Measurements from ENCODE around the gene CGRRF1.
A peak's percentile ranks its signal among the peaks of the same experiment; 100 is the strongest.

CGRRF1 gene

GRCh38 chr14:54478636-54479215 is 31.0 kb upstream of the CGRRF1 start:
- H3K9me3 ChIP-seq (ENCODE audit: control insufficient read depth, insufficient read depth, low read length), result no peaks in the 10 kb centered on the region
- WGBS (ENCODE audit: insufficient coverage, insufficient read length), result no CpG with 5 or more reads among the region's 3 CpGs
- H3K4me1 ChIP-seq (ENCODE audit: control insufficient read depth, insufficient read depth, low read length), result no peaks in the 10 kb centered on the region
- H3K4me3 ChIP-seq (ENCODE audit: low read length), result no peak overlapping the region
- no peak for DNase-seq (ENCODE audit: low read depth, low spot score)
- H3K27me3 ChIP-seq (ENCODE audit: control insufficient read depth, insufficient read depth, low read length), result no peaks in the 10 kb centered on the region
- H3K27ac ChIP-seq (ENCODE audit: low read length), result no peak overlapping the region
- H3K36me3 ChIP-seq (ENCODE audit: control insufficient read depth, insufficient read depth, low read length), result no peaks in the 10 kb centered on the region

DNA sequence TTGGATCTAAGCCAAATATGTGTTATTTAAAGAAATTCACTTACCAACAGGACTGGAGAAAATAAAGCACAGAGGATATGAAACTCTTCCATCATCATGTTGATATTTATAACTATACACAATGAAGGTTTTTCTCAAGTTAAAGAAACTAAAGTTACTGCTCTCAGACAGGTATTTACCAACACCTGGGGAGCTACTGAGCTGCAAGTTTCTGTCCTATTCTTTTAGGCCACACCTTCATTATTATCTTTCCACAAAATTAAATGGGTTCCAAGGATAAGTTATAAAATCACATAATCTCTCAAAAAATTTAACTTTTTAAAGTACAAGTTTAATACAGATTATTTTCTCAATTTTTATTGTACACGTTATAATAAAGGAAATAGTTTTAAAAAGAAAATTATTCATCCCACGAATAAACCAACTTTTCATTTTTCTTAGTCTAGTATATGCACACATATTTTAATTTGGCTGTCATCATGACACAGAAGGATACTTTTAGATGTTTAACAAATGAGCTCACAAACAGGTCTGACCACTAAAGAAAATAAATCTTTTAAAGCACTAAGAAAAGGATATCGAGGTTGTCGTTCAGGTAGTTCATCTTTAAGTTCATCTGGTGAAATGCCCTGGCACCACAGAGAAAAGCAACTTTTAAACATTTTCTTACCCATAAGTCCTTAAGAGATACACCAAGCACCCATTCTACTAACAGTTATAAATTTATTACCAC is 28.7 kb upstream of the CGRRF1 start:
- H3K36me3 ChIP-seq (ENCODE audit: control insufficient read depth, insufficient read depth, low read length), result no peaks in the 10 kb centered on the region
- no peaks in the 10 kb centered on the region for H3K4me1 ChIP-seq (ENCODE audit: control insufficient read depth, insufficient read depth, low read length)
- H3K27me3 ChIP-seq (ENCODE audit: control insufficient read depth, insufficient read depth, low read length), result no peaks in the 10 kb centered on the region
- no peak overlapping the region for H3K4me3 ChIP-seq (ENCODE audit: low read length)
- no peaks in the 10 kb centered on the region for H3K9me3 ChIP-seq (ENCODE audit: control insufficient read depth, insufficient read depth, low read length)
- DNase-seq (ENCODE audit: low read depth, low spot score), result no peak
- no CpG with 5 or more reads among the region's 4 CpGs for WGBS (ENCODE audit: insufficient coverage, insufficient read length)
- H3K27ac ChIP-seq (ENCODE audit: low read length), result no peak overlapping the region

DNA sequence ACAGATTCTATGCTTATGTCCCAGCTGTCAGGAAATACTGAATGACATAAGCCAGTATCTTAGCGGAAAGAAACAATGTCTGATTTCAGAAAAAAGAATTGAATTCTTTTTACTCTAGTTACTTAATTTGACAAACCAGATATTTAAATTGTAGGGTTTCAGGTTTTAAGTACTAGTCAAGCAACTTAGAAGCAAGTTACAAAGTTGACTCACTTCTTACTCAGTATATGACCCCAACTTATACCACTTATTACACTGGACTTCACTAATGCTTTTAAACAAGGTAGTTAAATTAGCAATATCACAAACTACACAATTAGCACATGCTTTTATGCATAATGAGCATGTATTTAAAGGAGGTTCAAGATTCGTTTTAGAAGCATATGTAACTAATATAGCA is 28.0 kb upstream of the CGRRF1 start:
- Histone ChIP-seq H3K27me3 (ENCODE audit: control insufficient read depth, insufficient read depth, low read length) (no peaks in the 10 kb centered on the region), H3K9me3 (ENCODE audit: control insufficient read depth, insufficient read depth, low read length) (no peaks in the 10 kb centered on the region), H3K36me3 (ENCODE audit: control insufficient read depth, insufficient read depth, low read length) (no peaks in the 10 kb centered on the region), H3K27ac (ENCODE audit: low read length) (no peak overlapping the region), H3K4me1 (ENCODE audit: control insufficient read depth, insufficient read depth, low read length) (no peaks in the 10 kb centered on the region), H3K4me3 (ENCODE audit: low read length) (no peak overlapping the region)
- WGBS (ENCODE audit: insufficient coverage, insufficient read length), result no CpG with 5 or more reads among the region's 2 CpGs
- DNase-seq (ENCODE audit: low read depth, low spot score), result no peak

DNA sequence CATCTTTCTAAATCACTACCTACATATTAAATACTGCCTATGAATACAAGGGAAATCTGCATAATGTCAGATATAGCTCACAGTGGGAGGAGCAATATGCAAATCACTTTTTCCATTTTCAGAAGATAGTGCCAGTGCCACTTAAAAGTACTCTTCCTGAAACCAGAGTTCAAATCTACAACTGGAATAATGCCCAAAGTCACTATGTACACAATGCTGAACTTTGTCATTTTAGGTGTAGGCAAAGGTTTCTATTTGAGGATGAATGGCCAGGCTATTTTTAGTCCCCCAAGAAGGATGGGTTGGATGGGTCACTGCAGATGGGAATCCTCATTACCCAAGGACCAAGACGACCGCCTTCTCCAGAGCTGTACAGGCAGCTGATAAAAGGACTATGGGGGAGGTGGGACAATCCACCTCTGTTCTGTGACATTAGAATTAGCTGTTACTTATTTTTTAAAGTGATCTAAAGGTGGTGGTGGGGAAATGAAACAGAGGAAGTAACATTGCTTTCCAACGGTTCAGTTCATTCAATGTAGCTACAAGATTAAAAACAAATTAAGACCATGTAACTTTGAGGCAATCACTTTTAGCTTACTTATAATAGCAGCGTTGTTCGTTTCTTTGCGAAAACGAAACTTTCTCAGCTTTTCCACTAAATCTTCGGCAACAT is 26.5 kb upstream of the CGRRF1 start:
- no peak overlapping the region for H3K27ac ChIP-seq (ENCODE audit: low read length)
- H3K4me3 ChIP-seq (ENCODE audit: low read length), result no peak overlapping the region
- no peak for DNase-seq (ENCODE audit: low read depth, low spot score)
- H3K9me3 ChIP-seq (ENCODE audit: control insufficient read depth, insufficient read depth, low read length), result no peaks in the 10 kb centered on the region
- no peaks in the 10 kb centered on the region for H3K36me3 ChIP-seq (ENCODE audit: control insufficient read depth, insufficient read depth, low read length)
- no peaks in the 10 kb centered on the region for H3K4me1 ChIP-seq (ENCODE audit: control insufficient read depth, insufficient read depth, low read length)
- WGBS (ENCODE audit: insufficient coverage, insufficient read length), result no CpG with 5 or more reads among the region's 8 CpGs
- H3K27me3 ChIP-seq (ENCODE audit: control insufficient read depth, insufficient read depth, low read length), result no peaks in the 10 kb centered on the region

GRCh38 chr14:54483846-54484245 is 25.9 kb upstream of the CGRRF1 start:
- no peak overlapping the region for H3K4me3 ChIP-seq (ENCODE audit: low read length)
- no peak overlapping the region for H3K27ac ChIP-seq (ENCODE audit: low read length)
- DNase-seq (ENCODE audit: low read depth, low spot score), result no peak

GRCh38 chr14:54486685-54487084 is 23.0 kb upstream of the CGRRF1 start:
- Histone ChIP-seq H3K4me1 (ENCODE audit: control insufficient read depth, insufficient read depth, low read length) (no peaks in the 10 kb centered on the region; the same call in 1 of the 2 replicates), H3K36me3 (ENCODE audit: control insufficient read depth, insufficient read depth, low read length) (no peaks in the 10 kb centered on the region), H3K27me3 (ENCODE audit: control insufficient read depth, insufficient read depth, low read length) (no peaks in the 10 kb centered on the region), H3K4me3 (ENCODE audit: low read length) (no peak overlapping the region), H3K27ac (ENCODE audit: low read length) (no peak overlapping the region), H3K9me3 (ENCODE audit: control insufficient read depth, insufficient read depth, low read length) (no peaks in the 10 kb centered on the region)
- no peak for DNase-seq (ENCODE audit: low read depth, low spot score)
- WGBS (ENCODE audit: insufficient coverage, insufficient read length), result no CpG with 5 or more reads among the region's 1 CpG

More at GRCh38 chr14:54483846-54484245, 25.9 kb upstream of the CGRRF1 start:
- Histone ChIP-seq H3K36me3 (ENCODE audit: control insufficient read depth, insufficient read depth, low read length) (no peaks in the 10 kb centered on the region), H3K4me1 (ENCODE audit: control insufficient read depth, insufficient read depth, low read length) (no peaks in the 10 kb centered on the region), H3K27me3 (ENCODE audit: control insufficient read depth, insufficient read depth, low read length) (no peaks in the 10 kb centered on the region), H3K9me3 (ENCODE audit: control insufficient read depth, insufficient read depth, low read length) (no peaks in the 10 kb centered on the region)

- no peaks in the 10 kb centered on the region; the same call in 1 of the 2 replicates for H3K4me1 ChIP-seq (ENCODE audit: control insufficient read depth, insufficient read depth, low read length)
- no CpG with 5 or more reads among the region's 4 CpGs for whole genome bisulfite sequencing (ENCODE audit: insufficient coverage, insufficient read length)
Observed at GRCh38 chr14:54487771-54488170, 21.9 kb upstream of the CGRRF1 start.

GRCh38 chr14:54488318-54488645 is 21.4 kb upstream of the CGRRF1 start:
- H3K36me3 ChIP-seq (ENCODE audit: control insufficient read depth, insufficient read depth, low read length), result no peaks in the 10 kb centered on the region
- H3K4me3 ChIP-seq (ENCODE audit: low read length), result peak overlapping the region; percentile 97; the same call in 1 of the 2 replicates
- peaks cover 2% of the 10 kb centered on the region; the same call in 1 of the 2 replicates for H3K4me1 ChIP-seq (ENCODE audit: control insufficient read depth, insufficient read depth, low read length)
- WGBS (ENCODE audit: insufficient coverage, insufficient read length), result no CpG with 5 or more reads among the region's 9 CpGs
- no peaks in the 10 kb centered on the region for H3K9me3 ChIP-seq (ENCODE audit: control insufficient read depth, insufficient read depth, low read length)
- H3K27ac ChIP-seq (ENCODE audit: low read length), result no peak overlapping the region
- no peaks in the 10 kb centered on the region for H3K27me3 ChIP-seq (ENCODE audit: control insufficient read depth, insufficient read depth, low read length)
- DNase-seq (ENCODE audit: low read depth, low spot score), result no peak

More at GRCh38 chr14:54487771-54488170, 21.9 kb upstream of the CGRRF1 start:
- no peak overlapping the region for H3K27ac ChIP-seq (ENCODE audit: low read length)
- no peak for DNase-seq (ENCODE audit: low read depth, low spot score)
- H3K27me3 ChIP-seq (ENCODE audit: control insufficient read depth, insufficient read depth, low read length), result no peaks in the 10 kb centered on the region
- H3K9me3 ChIP-seq (ENCODE audit: control insufficient read depth, insufficient read depth, low read length), result no peaks in the 10 kb centered on the region
- H3K36me3 ChIP-seq (ENCODE audit: control insufficient read depth, insufficient read depth, low read length), result no peaks in the 10 kb centered on the region
- peak overlapping the region; percentile 10; the same call in 1 of the 2 replicates for H3K4me3 ChIP-seq (ENCODE audit: low read length)

GRCh38 chr14:54488646-54489317 is 20.9 kb upstream of the CGRRF1 start, which contains the start of gene GMFB:
GMFB (minus strand) TSS chr14:54488980; CDS start chr14:54488927, 53 bp downstream.
- WGBS (ENCODE audit: insufficient coverage, insufficient read length), result no CpG with 5 or more reads among the region's 51 CpGs
- Histone ChIP-seq H3K4me1 (ENCODE audit: control insufficient read depth, insufficient read depth, low read length) (peaks cover 2% of the 10 kb centered on the region; the same call in 1 of the 2 replicates), H3K4me3 (ENCODE audit: low read length) (peak within 1 kb of the TSS; percentile 97; the same call in 1 of the 2 replicates)

GRCh38 chr14:54489318-54489683 is 20.4 kb upstream of the CGRRF1 start:
- Histone ChIP-seq H3K4me3 (ENCODE audit: low read length) (peak overlapping the region; percentile 97; the same call in 1 of the 2 replicates), H3K27me3 (ENCODE audit: control insufficient read depth, insufficient read depth, low read length) (no peaks in the 10 kb centered on the region), H3K9me3 (ENCODE audit: control insufficient read depth, insufficient read depth, low read length) (no peaks in the 10 kb centered on the region), H3K27ac (ENCODE audit: low read length) (no peak overlapping the region), H3K36me3 (ENCODE audit: control insufficient read depth, insufficient read depth, low read length) (no peaks in the 10 kb centered on the region), H3K4me1 (ENCODE audit: control insufficient read depth, insufficient read depth, low read length) (peaks cover 2% of the 10 kb centered on the region; the same call in 1 of the 2 replicates)
- no peak for DNase-seq (ENCODE audit: low read depth, low spot score)
- WGBS (ENCODE audit: insufficient coverage, insufficient read length), result 100% methylated on average over 2 of the region's 5 CpGs

More at GRCh38 chr14:54488646-54489317, 20.9 kb upstream of the CGRRF1 start, which contains the start of gene GMFB:
- Histone ChIP-seq H3K27ac (ENCODE audit: low read length) (no peak within 1 kb of the TSS), H3K9me3 (ENCODE audit: control insufficient read depth, insufficient read depth, low read length) (no peaks in the 10 kb centered on the region), H3K27me3 (ENCODE audit: control insufficient read depth, insufficient read depth, low read length) (no peaks in the 10 kb centered on the region), H3K36me3 (ENCODE audit: control insufficient read depth, insufficient read depth, low read length) (no peaks in the 10 kb centered on the region)
- DNase-seq (ENCODE audit: low read depth, low spot score), result no peak
